Effector CD4-positive, alpha-beta T cell (primary cell): ENCODE results near the gene VWA2.

Source experiments
- DNase-seq: peaks from one replicate; pipeline ENCODE4 v3.0.0-alpha.2; 2020

The VWA2 gene

GRCh38 chr10:114246679-114247305 is 7.7 kb downstream of the VWA2 start:
- no peak for DNase-seq

- DNase-seq, result no peak
Observed at GRCh38 chr10:114250236-114250635, 11.2 kb downstream of the VWA2 start.

- DNase-seq, result no peak
Observed at GRCh38 chr10:114250716-114251115, 11.7 kb downstream of the VWA2 start.

- DNase-seq, result no peak
Observed at GRCh38 chr10:114252092-114252491, 13.0 kb downstream of the VWA2 start.

- DNase-seq, result no peak
Observed at GRCh38 chr10:114252883-114253282, 13.8 kb downstream of the VWA2 start.

- DNase-seq, result no peak
Observed at GRCh38 chr10:114255227-114255626, 16.2 kb downstream of the VWA2 start.

- DNase-seq, result no peak
Observed at GRCh38 chr10:114256008-114256765, 17.1 kb downstream of the VWA2 start.

- no peak for DNase-seq
Observed at GRCh38 chr10:114256822-114257221, 17.8 kb downstream of the VWA2 start.

GRCh38 chr10:114257498-114257897 is 18.4 kb downstream of the VWA2 start:
- no peak for DNase-seq

GRCh38 chr10:114258274-114258840 is 19.3 kb downstream of the VWA2 start:
- DNase-seq, result no peak

- no peak for DNase-seq
Observed at GRCh38 chr10:114259824-114260223, 20.8 kb downstream of the VWA2 start.

- DNase-seq, result no peak
Observed at GRCh38 chr10:114260366-114260765, 21.3 kb downstream of the VWA2 start.

- no peak for DNase-seq
Observed at GRCh38 chr10:114261076-114261475, 22.0 kb downstream of the VWA2 start.

GRCh38 chr10:114262496-114262895 is 23.4 kb downstream of the VWA2 start:
- DNase-seq, result no peak

GRCh38 chr10:114265392-114266053 is 26.5 kb downstream of the VWA2 start:
- no peak for DNase-seq

GRCh38 chr10:114266521-114266920 is 27.5 kb downstream of the VWA2 start:
- DNase-seq, result no peak

GRCh38 chr10:114271075-114271778 is 32.2 kb downstream of the VWA2 start:
- DNase-seq, result no peak

- no peak for DNase-seq
Observed at GRCh38 chr10:114271779-114272167, 32.7 kb downstream of the VWA2 start.

- DNase-seq, result no peak
Observed at GRCh38 chr10:114272696-114273095, 33.6 kb downstream of the VWA2 start.

GRCh38 chr10:114273910-114274309 is 34.9 kb downstream of the VWA2 start:
- DNase-seq, result no peak

GRCh38 chr10:114274616-114275453 is 35.8 kb downstream of the VWA2 start:
- DNase-seq, result no peak

- DNase-seq, result no peak
Observed at GRCh38 chr10:114276066-114276465, 37.0 kb downstream of the VWA2 start.
